Suppressor macrophage treated with lipopolysaccharide for 4 hours (primary cell): ENCODE measurements around the gene CDON.
"Not testable (repeated sequence)": the region's sequence is repeated elsewhere in the genome, so short reads cannot be mapped to it uniquely, and the experiment has no call there.

ENCODE experiments used
- DNase-seq: peaks from one replicate; pipeline ENCODE4 v3.0.0-alpha.2; 2020

The CDON gene

DNA sequence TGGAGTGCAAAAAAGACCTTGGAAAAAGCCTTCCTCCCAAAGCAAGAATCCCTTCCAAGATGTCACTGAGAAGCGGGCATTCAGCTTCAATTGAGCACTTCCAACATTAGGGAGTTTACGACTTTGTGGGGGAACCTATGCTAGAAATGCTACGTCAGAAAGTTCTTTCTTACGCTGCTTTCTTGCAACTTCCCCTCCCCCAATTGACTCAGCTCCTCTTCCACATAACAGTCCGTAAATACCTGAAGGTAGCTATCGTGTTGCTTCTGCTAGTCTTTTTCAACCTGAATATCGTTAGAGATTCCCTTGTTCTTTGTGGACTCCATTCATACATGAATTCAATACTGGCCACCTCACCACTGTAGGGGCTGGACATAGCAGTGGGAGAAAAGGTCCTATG lies 69.8 kb downstream of the CDON start:
- no peak for DNase-seq

DNA sequence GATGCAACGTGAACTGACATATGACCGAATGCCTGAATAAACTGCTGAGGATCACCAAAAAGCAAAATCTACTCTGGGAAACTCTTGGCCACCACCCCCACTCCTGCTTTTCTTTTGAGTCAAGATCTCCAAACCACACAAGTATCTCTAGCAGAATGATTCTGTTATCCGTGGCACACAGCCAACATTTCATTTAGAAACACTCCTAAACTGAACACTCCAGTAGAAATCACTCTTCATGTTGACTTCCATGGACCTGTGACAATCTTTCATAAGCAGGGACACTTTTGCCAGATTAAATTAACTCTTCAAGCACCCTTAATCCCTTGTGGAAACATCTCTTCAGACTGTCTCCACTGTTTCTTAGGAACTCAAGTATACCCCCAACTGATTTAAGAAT lies 72.4 kb downstream of the CDON start:
- no peak for DNase-seq

DNA sequence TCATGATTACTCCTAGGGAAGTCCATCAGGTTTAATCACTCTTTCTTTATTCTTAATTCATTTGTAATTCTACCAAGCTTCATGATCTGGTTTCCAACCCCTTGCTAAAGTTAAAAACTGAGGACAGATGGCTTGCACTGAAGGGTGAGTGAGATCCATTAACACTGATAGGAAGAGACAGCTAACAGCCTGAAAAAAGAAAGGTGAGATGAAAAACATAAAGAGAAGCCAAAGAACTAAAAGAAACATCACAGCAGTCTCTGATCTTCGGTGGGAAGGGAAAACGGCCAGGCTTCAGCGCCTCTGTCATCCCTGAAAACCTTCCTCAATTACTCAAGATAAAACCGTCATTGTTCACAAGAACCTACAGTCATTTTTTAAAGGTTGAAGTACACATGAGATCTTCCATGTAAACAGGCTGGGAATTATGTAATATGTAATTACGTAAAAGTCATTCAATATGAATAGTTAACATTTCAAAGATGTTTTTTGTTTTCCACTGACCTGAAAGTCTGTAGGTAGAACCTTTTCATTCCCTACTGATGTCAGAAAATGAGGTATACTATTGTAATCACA lies 75.5 kb downstream of the CDON start:
- DNase-seq: no peak

DNA sequence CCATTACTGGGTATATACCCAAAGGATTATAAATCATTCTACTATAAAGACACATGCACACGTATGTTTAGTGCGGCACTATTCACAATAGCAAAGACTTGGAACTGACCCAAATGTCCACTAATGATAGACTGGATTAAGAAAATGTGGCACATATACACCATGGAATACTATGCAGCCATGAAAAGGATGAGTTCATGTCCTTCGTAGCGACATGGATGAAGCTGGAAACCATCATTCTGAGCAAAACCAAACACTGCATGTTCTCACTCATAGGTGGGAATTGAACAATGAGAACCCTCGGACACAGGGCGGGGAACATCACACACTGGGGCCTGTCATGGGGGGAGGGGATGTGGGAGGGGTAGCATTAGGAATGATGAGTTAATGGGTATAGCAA lies 76.7 kb downstream of the CDON start:
- DNase-seq: not testable (repeated sequence)

DNA sequence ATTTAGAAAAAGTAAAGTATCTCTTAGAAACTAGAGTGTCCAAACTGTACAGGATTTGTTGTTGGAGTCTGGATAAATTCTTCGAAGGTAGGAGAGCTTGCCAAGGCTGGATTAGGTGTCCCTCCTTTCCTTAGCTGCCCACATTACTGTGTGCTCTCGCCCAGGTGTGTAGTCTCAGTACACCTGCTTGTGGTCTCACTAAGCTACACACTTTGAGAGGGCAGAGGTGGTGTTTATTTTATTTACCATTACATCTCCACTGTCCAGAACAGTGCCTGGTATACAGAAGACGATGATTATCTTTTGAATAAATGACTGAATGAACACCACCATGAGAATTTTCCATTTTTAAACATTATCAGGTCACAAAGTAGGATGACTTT lies 80.3 kb downstream of the CDON start:
- DNase-seq: no peak

DNA sequence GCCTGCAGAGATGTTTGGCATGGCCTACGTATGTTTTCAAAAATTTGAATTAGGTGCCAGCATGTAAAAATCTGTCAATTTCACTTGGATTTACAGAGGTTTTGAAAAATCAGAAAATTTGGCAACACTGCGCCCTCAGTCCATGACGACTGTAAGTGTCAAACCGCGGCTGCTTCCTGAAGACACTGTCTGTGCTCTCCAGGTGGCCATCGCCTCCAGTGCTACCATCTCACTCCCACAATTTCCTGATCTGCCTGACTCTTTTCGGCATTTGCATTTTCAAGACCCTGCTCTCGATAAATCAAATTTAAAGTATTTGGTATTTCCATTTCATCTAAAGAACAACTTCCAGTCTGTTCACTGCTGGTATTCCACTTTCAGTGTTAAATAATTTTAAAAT lies 82.2 kb downstream of the CDON start:
- DNase-seq: no peak

DNA sequence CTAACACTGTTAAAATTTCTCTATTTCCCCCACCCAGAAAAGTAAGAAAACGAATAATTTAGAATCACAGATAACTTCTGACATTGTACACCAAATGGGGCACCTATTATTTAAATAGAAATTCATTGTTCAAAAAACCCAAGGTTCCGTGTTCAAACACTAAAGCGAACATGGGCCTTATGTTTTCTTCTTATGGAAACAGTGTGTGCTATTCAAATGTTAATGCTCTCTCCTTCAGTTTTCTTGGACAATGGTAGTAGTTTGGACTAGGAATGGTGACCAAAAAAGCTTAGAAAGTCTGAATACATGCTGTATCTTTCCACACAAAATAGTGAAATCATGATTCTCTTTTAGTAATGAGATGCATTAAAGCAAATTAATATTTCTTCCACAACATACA lies 83.2 kb downstream of the CDON start:
- DNase-seq: no peak

DNA sequence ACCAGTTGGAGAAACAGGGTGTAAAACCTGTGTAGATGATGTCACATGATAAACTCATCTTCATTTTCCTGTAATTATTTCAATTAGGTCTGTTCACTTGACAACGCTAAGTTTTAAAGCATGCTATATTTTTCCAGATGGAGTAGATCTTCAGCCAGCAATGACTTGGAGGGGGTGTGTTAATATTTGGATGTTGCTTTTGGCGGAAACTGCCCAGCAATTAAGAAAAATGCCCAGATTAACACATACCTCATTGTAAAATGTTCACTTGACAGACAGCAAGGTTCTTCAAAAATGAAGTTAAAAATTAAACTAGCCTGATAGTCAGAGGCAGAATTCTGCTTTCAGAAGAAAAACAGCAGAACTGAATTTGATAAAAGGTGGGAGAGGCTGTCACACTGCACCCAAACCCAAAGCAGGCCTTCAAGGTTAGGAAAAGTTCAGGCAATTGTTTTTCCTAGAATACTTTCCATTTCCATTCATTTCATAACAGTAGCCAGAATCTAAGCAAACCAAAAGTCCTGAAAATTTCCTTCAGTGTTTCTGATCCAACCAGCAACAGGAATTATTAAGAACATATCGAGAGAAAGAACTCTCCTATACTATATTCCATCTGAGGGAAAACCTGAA lies 83.8 kb downstream of the CDON start:
- DNase-seq: no peak

DNA sequence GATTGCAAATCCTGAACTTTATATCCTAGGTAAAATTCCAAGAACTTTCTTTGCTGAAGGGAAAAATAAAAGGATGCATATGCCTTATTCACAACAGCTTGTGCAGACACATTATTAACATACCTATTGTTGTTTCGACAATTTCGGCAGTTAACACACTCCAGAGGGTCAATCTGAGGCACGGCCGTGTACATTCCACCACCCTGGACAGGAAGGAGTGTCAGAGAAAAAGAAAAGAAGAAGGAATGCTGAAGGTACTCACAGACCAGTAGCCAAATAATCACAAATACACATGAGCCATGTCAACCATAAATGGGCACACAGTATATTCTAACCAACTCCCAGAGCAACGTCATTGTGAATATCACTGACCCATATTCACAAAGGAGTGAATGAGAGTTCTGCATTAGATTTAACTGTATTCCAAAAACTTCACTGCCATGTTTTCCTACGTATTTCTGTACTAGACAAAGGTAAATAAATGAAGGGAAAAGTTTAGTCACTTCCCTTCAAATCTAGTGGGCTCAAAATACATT lies 84.4 kb downstream of the CDON start:
- no peak for DNase-seq

DNA sequence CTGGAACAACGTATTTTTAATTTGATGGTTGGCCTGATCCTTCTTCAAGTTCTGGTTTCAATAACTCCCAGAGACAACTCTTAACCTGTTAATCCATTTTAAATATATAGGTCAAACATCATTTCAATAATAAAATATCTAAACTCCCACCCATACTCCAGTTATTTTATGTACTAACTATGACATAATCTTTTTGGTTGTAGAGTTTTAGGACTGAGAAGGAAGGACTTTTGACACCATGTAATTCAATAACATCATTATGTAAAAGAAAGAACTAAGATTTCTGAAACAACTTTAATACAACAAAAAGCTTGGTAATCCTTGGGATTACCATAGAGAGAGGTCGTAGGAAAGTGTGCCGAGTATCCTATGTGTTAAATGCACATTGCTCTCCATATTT lies 85.3 kb downstream of the CDON start:
- DNase-seq: no peak

DNA sequence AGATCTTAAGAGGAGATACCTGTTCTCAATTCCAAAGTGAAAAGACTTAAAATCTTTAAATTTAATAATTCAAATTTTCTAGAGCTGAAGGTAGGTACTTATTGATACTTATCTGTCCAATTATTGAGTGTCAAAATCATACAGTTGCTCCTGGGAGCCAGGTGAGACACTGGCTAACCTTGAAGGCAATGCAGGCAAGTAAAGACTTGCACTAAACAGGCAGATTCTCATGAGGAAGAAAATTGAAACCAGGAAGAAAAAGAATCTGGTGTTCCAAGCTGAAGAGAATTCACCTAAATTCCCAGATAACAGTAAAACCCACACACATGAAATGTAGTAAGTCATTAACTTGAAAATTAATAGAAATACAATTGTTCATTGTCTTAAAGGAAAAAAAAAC lies 86.5 kb downstream of the CDON start:
- DNase-seq: no peak

DNA sequence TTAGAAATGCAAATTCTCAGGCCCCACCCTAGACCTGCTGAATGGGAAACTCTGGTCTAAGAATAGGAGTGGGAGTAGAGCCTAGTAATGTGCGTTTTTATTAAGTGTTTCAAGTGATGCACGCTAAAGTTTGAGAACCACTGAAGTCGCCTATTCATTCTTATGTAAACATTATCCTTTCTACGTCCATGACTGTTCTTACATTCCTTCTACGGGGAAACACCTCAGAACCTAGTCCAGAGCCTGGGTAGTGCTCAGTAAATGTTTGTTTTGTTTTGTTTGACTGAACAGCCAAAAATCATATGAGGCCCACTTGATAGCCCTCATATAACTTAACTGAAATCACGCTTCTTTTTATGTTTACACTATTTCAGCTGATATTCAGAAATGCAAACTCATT lies 87.0 kb downstream of the CDON start:
- DNase-seq: no peak

DNA sequence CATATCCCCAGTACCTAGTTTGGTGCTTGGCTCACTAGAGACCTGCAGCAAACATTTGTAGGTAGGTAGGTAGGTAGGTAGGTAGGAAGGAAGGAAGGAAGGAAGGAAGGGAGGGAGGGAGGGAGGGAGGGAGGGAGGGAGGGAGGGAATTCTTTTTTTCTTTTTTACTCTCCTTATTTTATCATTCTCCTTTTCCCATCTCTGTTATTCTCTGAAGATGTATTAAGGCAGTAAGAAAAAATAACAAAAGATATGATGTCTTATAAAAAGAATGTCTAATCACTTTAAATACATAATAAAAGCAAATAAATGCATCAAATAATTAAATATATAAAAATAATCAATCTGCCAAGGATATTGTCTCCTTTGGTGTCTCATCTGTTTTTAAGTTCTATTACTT lies 88.4 kb downstream of the CDON start:
- no peak for DNase-seq

DNA sequence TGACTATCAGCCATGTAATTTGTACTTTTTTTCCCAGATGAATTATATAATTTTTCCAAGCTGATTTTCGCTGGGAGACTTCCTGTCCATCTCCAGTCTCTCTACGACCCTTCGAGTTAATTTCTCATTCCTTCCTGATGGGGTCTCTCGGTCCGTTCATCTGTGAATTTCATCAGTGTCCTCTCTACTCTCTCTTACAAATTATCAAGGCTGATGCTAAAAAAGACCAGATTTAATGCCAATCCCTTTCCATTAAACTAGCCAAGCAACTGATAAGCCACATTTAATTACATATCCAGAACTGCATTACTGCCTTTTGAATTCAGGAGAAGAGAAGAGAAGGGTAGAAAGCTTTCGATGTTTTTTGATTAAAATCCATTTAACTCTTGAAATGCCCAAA lies 91.0 kb downstream of the CDON start:
- DNase-seq: no peak

DNA sequence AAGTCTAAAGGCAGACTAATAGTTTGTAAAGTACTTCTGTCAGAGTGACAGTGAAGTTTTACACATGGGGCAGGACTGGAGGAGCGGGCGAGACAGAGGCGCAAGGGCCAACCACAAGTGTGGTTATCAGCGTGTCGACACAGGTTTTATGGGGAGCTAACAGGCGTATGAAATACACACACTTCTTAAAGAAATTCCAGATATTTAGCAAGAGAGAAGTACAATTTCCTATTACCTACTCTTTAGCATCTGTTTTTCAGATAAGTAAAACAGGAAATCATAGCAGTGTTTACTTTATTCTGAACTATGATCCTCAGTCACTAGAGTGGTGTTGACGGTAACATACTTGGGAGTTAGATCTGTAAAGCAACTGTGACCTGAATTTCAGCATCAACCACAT lies 94.3 kb downstream of the CDON start:
- no peak for DNase-seq

DNA sequence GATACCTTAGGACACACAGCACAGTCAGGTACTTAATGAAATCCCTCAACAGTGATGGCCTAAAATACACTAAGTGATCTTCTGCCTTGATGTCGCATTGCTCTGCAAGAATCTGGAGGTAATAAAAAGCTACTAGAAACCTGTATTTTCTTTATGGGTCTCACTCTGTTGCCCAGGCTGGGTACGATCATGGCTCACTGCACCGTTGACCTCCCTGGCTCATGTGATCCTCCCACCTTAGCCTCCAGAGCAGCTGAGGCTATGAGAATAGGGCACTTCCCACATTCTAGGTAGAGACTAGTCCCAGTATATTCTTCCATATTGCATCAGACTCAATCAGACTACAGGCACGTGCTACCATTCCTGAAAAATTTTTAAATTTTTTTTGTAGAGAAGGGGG lies 95.2 kb downstream of the CDON start:
- DNase-seq: no peak

DNA sequence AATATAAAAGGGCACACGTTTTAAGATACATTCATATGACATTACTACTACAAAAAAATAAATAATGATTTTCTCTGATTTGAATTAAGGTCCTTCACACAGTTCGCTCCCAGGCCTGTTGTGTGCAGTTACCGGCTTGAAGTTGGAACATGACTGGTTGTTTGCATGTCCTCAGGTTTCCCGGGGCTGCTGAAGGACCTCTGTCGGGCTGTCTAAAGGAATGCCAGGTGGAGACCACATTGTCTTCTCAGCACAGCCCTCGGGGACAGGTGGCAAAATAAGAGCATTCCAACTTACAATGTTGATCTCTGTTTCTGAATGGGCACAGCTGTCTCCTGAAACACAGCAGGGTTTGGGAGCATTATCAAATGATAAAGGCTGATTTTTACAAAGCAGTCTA lies 101.9 kb downstream of the CDON start:
- DNase-seq: no peak

DNA sequence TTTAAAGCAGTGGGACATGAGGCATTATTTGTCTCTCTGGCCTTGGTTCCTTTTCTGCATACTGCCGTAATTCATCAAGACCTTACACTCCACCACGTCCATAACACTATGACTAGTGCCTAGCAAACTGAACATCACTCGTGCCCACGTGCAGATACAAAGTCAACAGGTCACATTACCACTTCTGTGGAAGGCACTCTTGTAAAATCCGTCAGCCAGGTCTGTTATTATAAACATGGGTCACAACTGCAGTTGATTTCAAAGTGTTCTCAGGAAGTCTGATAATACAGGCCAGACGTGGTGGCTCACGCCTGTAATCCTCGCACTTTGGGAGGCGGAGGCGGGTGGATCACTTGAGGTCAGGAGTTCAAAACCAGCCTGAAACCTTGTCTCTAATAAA lies 102.7 kb downstream of the CDON start:
- DNase-seq: no peak

DNA sequence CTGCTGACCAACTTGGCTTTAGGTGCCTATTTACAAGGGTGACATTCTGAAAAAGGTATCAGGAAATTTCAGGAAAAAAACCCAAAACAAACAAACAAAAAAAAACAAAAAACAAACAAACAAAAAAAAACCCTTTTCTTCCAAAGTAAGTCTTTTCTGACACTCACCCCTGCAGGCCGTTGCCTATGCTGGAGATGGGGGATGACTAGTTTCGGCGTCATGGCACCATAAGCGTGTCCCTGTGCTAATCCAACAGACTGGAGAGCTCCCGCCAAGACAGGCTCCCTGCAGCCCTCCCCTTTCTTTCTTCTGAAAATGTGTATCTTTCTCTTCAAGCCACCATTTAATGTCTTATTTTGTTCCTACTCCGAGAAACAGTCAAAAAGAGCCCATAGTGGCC lies 103.2 kb downstream of the CDON start:
- no peak for DNase-seq

DNA sequence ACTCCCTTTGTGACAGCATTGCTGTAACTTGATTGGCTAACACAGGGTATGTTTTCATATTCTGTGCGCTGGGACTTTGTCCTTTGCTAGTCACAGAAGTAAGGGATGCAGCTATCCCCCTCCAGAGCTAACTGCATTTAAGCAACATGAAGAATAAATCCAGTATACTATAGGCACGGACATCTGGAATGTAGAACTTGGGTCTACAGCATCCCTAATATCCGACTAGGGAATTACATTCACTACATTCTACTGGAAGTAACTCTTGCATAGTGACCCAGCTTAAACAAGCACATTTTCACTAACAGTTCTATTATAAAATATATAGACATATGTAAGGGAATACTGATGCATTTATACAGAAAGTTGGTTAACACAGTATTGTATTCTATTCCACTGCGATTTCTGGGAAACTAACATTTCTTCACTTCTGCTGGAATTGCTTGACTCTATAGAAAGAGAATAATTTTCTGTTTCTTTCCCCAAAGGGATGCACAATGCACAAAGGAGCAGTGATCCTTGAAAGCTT lies 103.7 kb downstream of the CDON start:
- no peak for DNase-seq

DNA sequence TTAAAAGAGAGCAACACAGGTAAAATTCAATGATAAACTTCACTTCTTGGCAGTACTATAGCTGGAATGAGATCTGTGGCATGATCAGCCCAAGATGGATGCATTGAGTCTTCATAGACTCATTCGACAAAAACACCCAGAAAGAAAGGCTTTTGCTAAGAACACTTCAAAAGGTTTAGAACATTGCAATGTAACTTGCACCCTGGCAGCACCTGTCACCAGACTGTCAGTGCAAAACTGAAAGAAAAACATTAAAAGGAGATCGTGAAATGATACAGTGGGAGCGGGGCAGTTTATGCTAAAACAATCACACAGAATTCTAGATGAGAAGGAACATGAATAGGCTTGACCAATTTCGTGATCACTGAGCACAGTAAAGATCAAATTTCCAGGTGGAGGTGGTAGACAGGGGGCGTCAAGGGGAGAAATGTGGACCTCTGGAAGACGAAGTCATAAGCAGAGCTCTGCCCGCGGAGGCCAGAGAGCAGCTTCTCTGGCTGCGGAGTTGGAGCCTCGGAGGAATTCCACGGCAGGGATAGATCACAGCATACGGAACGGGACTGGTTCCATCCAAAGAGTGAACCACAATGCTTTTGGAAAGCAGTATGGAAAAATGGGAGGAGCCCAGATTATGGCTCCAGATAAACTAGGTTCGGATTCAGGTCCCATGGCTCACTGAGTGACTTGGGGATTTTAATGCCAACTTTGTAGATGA lies 104.9 kb downstream of the CDON start:
- no peak for DNase-seq

DNA sequence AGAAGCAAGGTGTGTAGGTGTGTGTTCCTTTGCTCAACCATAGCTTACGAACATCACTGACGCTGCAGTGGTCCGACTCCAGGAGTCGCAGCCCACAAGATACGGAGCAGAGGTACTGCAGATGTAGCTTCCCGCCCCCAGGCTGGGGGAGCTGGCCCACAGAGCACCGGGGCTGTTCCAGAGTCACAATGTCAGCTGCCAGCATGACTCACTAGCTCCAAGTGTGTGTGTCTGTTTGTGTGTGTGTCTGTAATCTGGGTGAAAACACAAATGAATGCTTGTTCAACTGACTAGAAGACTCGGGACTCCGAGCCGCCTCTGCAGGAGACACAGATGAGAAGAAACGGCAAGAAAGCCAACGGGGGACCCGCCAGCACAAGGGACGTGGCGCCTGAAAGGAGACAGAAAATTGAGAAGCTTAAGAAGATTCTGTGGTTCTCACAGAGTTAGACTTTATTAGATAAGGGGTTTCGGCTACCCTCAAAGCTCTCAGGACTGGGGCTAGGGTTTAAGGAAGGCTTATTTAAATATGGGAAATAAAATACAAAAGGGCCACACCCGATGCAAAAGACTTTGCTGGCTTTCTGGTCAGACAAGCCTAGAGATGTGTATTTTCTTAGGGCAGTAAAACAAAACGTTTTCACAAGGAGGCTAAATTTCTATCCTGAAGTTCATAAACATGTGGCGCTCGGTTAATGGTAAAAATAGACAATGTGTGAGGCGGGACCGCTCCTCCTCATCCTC lies 106.1 kb downstream of the CDON start:
- no peak for DNase-seq

DNA sequence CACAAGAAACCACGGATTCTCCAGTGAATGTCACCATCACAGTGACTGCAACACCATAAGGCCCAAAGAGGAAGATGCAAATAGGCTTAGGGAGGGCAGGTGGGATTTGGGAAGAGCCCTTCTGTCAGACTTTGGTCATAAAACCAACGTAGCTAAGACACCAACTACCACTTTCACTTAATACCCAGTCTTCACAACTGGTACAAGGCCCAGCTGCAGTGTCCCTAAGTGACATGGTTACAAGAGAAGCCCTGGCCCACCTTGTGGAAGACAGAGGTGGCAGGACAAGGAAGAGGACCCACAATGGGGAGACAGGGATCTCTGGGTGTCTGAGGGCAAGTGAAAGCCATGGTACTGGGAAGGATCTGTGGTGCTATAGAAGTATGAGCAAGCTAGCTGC lies 106.8 kb downstream of the CDON start:
- no peak for DNase-seq
